ENCODE measurements around the gene LYST. TPM values are rescaled to one million over a fixed set of nuclear protein-coding genes. Genes with fewer than 3 reads are reported as not detected.
"Not testable (repeated sequence)": the region's sequence is repeated elsewhere in the genome, so short reads cannot be mapped to it uniquely, and the experiment has no call there.

The LYST gene
- total RNA-seq, 1 experiment from 2014 or later, result 4.8 TPM

GRCh38 chr1:235648407-235648907 is 218.2 kb downstream of the LYST start:
- peak overlapping the region; percentile 69; the same call in 1 of the 2 replicates for H2AFZ ChIP-seq (ENCODE audit: low read length)
- no peak overlapping the region for H3K9ac ChIP-seq (ENCODE audit: low read length)
- ChIA-PET CTCF (interaction anchor here (0.6 kb wide), 1 partner anchor 1339 kb away, joined by 5 read pairs; no protein-coding TSS in a partner anchor), POLR2A (ENCODE audit: unreplicated experiment) (no interaction called here)
- ATAC-seq (no peak; the same call in 1 of the 2 replicates), DNase-seq (no peak)
- H3K4me2 ChIP-seq (ENCODE audit: low read length), result peak overlapping the region; percentile 82
- BruUV-seq (replicated peaks), result no TSS peak
- no peaks in the 10 kb centered on the region for H3K79me2 ChIP-seq (ENCODE audit: low read length)
- no peaks in the 10 kb centered on the region for H3F3A ChIP-seq (ENCODE audit: low read length, unreplicated experiment)
- no peaks in the 10 kb centered on the region for H4K20me1 ChIP-seq (ENCODE audit: low read length)
- no peaks in the 10 kb centered on the region for H3K9me2 ChIP-seq (replicated peaks; ENCODE audit: low read length)
- intact Hi-C loops (cut with micrococcal nuclease), result no loop called here
- H3K4me3 ChIP-seq (ENCODE audit: low read length), result peak overlapping the region; percentile 60; the same call in 1 of the 2 replicates
- H3K36me3 ChIP-seq (ENCODE audit: low read depth, low read length), result no peaks in the 10 kb centered on the region
- H3K4me1 ChIP-seq (ENCODE audit: insufficient read depth, low read length), result peaks cover 4% of the 10 kb centered on the region
- peaks cover 11% of the 10 kb centered on the region for H3K27me3 ChIP-seq (ENCODE audit: low read length)
- TF ChIP-seq EZH2phosphoT487 (IDR thresholded peaks at IDR 0.05; ENCODE audit: borderline replicate concordance, low read length) (no peak), CTCF (conservative IDR thresholded peaks at IDR 0.05; ENCODE audit: low read depth, low read length) (no peak), EZH2 (IDR thresholded peaks at IDR 0.05; ENCODE audit: low read length, unreplicated experiment) (no peak)
- no peak overlapping the region for H3K27ac ChIP-seq (ENCODE audit: low read length)
- H3K9me3 ChIP-seq (ENCODE audit: low read length), result no peaks in the 10 kb centered on the region

GRCh38 chr1:235647537-235647936 is 219.2 kb downstream of the LYST start:
- H4K20me1 ChIP-seq (ENCODE audit: low read length); ATAC-seq; H3K9me3 ChIP-seq (ENCODE audit: low read length); H3K27ac ChIP-seq (ENCODE audit: low read length); H2AFZ ChIP-seq (ENCODE audit: low read length); BruUV-seq (replicated peaks); POLR2A ChIA-PET (ENCODE audit: unreplicated experiment); H3K9me2 ChIP-seq (replicated peaks; ENCODE audit: low read length); H3K79me2 ChIP-seq (ENCODE audit: low read length); H3K4me3 ChIP-seq (ENCODE audit: low read length); H3K4me2 ChIP-seq (ENCODE audit: low read length); intact Hi-C loops (cut with micrococcal nuclease); H3F3A ChIP-seq (ENCODE audit: low read length, unreplicated experiment); H3K4me1 ChIP-seq (ENCODE audit: insufficient read depth, low read length); H3K36me3 ChIP-seq (ENCODE audit: low read depth, low read length); CTCF ChIA-PET; DNase-seq; H3K9ac ChIP-seq (ENCODE audit: low read length): not testable (repeated sequence)
- peaks cover 11% of the 10 kb centered on the region for H3K27me3 ChIP-seq (ENCODE audit: low read length)

GRCh38 chr1:235646463-235646862 is 220.2 kb downstream of the LYST start:
- peaks cover 7% of the 10 kb centered on the region for H3K4me1 ChIP-seq (ENCODE audit: insufficient read depth, low read length)
- H3K4me2 ChIP-seq (ENCODE audit: low read length), result no peak overlapping the region
- intact Hi-C loops (cut with micrococcal nuclease), result no loop called here
- H3K27me3 ChIP-seq (ENCODE audit: low read length), result peaks cover 11% of the 10 kb centered on the region
- H3K27ac ChIP-seq (ENCODE audit: low read length), result no peak overlapping the region
- H3K79me2 ChIP-seq (ENCODE audit: low read length), result no peaks in the 10 kb centered on the region
- no peaks in the 10 kb centered on the region for H3K9me3 ChIP-seq (ENCODE audit: low read length)
- H4K20me1 ChIP-seq (ENCODE audit: low read length), result no peaks in the 10 kb centered on the region
- no peaks in the 10 kb centered on the region for H3K36me3 ChIP-seq (ENCODE audit: low read depth, low read length)
- ATAC-seq, result no peak
- no peak overlapping the region for H3K9ac ChIP-seq (ENCODE audit: low read length)
- ChIA-PET CTCF (no interaction called here), POLR2A (ENCODE audit: unreplicated experiment) (no interaction called here)
- TF ChIP-seq EZH2 (IDR thresholded peaks at IDR 0.05; ENCODE audit: low read length, unreplicated experiment) (no peak), EZH2phosphoT487 (IDR thresholded peaks at IDR 0.05; ENCODE audit: borderline replicate concordance, low read length) (no peak), CTCF (conservative IDR thresholded peaks at IDR 0.05; ENCODE audit: low read depth, low read length) (no peak)
- no peak for DNase-seq
- no peaks in the 10 kb centered on the region for H3K9me2 ChIP-seq (replicated peaks; ENCODE audit: low read length)
- no peak overlapping the region for H2AFZ ChIP-seq (ENCODE audit: low read length)
- no peaks in the 10 kb centered on the region for H3F3A ChIP-seq (ENCODE audit: low read length, unreplicated experiment)
- BruUV-seq (replicated peaks), result no TSS peak
- H3K4me3 ChIP-seq (ENCODE audit: low read length), result no peak overlapping the region
